Measurements from ENCODE around the gene MIGA2. TPM values are rescaled to one million over a fixed set of nuclear protein-coding genes. Genes with fewer than 3 reads are reported as not detected.

MIGA2 gene
- total RNA-seq, 1 experiment from 2014 or later, result 23.7 TPM

DNA sequence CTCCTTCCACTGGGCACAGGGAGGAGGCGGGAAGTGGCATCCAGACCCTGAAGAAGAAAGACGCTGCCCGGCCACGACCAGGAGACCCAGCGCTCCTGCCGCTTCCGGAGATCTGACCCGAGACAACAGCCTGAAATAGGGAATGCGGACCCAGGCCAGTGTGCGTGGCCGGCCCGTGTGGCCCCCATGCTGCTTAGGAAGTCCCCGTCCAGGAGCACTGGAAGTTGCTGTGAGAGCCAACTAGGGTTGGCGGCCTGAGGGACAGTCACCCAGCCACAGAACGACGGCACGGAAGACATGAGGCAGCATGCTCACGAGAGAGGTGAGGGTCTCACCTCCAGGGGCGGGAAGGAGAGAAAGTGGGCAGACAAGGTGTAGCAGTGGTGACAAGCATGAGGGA, 25.3 kb upstream of the MIGA2 start:
- POLR2A ChIA-PET, result no interaction called here
- BruUV-seq (replicated peaks), result no TSS peak

More for the DNA sequence above, 25.3 kb upstream of the MIGA2 start:
- TF ChIP-seq FOSL1 (IDR thresholded peaks at IDR 0.05; ENCODE audit: low read depth), result no peak
- no peak for TF ChIP-seq ZNF274 (IDR thresholded peaks at IDR 0.05; ENCODE audit: low read depth, low read length)
- no peak for TF ChIP-seq JUND (IDR thresholded peaks at IDR 0.05)
- no peak for TF ChIP-seq TCF7L2 (IDR thresholded peaks at IDR 0.05; ENCODE audit: borderline replicate concordance, extremely low read depth, insufficient read depth, insufficient read length)
- TF ChIP-seq CEBPB (IDR thresholded peaks at IDR 0.05; ENCODE audit: low read depth), result no peak
- TF ChIP-seq RAD21 (IDR thresholded peaks at IDR 0.05; ENCODE audit: low read depth), result no peak
- TF ChIP-seq, protein P1, sequence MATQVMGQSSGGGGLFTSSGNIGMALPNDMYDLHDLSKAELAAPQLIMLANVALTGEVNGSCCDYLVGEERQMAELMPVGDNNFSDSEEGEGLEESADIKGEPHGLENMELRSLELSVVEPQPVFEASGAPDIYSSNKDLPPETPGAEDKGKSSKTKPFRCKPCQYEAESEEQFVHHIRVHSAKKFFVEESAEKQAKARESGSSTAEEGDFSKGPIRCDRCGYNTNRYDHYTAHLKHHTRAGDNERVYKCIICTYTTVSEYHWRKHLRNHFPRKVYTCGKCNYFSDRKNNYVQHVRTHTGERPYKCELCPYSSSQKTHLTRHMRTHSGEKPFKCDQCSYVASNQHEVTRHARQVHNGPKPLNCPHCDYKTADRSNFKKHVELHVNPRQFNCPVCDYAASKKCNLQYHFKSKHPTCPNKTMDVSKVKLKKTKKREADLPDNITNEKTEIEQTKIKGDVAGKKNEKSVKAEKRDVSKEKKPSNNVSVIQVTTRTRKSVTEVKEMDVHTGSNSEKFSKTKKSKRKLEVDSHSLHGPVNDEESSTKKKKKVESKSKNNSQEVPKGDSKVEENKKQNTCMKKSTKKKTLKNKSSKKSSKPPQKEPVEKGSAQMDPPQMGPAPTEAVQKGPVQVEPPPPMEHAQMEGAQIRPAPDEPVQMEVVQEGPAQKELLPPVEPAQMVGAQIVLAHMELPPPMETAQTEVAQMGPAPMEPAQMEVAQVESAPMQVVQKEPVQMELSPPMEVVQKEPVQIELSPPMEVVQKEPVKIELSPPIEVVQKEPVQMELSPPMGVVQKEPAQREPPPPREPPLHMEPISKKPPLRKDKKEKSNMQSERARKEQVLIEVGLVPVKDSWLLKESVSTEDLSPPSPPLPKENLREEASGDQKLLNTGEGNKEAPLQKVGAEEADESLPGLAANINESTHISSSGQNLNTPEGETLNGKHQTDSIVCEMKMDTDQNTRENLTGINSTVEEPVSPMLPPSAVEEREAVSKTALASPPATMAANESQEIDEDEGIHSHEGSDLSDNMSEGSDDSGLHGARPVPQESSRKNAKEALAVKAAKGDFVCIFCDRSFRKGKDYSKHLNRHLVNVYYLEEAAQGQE (IDR thresholded peaks at IDR 0.05; ENCODE audit: low read depth), result no peak
- TF ChIP-seq ELF1 (IDR thresholded peaks at IDR 0.05; ENCODE audit: borderline replicate concordance, low read depth), result no peak
- Histone ChIP-seq H2AFZ (ENCODE audit: low read depth, low read length, poor library complexity, severe bottlenecking) (no peak overlapping the region), H3K4me2 (ENCODE audit: low read length) (no peak overlapping the region), H3K36me3 (ENCODE audit: control insufficient read depth in 1 of 2, insufficient read depth in 2 of 2, low read length in 2 of 2) (peaks cover 5 to 30% of the 10 kb centered on the region in 2 experiments; a peak in 3 of 4 replicates), H3K9me2 (ENCODE audit: insufficient read depth) (no peaks in the 10 kb centered on the region), H3K27ac (ENCODE audit: low read depth, low read length) (no peak overlapping the region), H4K20me1 (ENCODE audit: insufficient read depth) (no peaks in the 10 kb centered on the region), H3K79me2 (ENCODE audit: insufficient read depth, low read length) (no peaks in the 10 kb centered on the region), H3K4me1 (ENCODE audit: control insufficient read depth in 1 of 2, insufficient read depth in 2 of 2, low read length in 2 of 2) (no peaks in the 10 kb centered on the region), H3K9ac (ENCODE audit: low read length) (no peak overlapping the region), H3K27me3 (ENCODE audit: insufficient read depth, low read length) (no peaks in the 10 kb centered on the region), H3K4me3 (replicated peaks in 1 of 2; ENCODE audit: low read depth in 1 of 2, low read length in 2 of 2) (no peak overlapping the region), H3K9me3 (ENCODE audit: control insufficient read depth in 1 of 2, insufficient read depth in 1 of 2, low read depth in 1 of 2, low read length in 2 of 2) (no peaks in the 10 kb centered on the region)
- ATAC-seq, result no peak
- ChIA-PET CTCF (no interaction called here), RAD21 (ENCODE audit: low non-redundant PET in 1 of 2, low total read pairs in 2 of 2, uncharacterized antibody in 2 of 2, unreplicated experiment in 2 of 2) (no interaction called here)
- intact Hi-C loops (cut with micrococcal nuclease), result no loop called here
- no peak for DNase-seq (ENCODE audit: low read depth, low spot score)
